DOHH2 (cell line): Measurements from ENCODE around the gene ANKRD7.

Experiments used
- H3F3A ChIP-seq: fragments of 200-600 bp; sonication (generic), shearing (Covaris generic); 2 replicates; pipeline ENCODE4 v1.6.0; 2016; ENCODE audit warnings: antibody characterized with exemption, mild to moderate bottlenecking; ENCODE audit not compliant: control insufficient read depth, insufficient read depth
- H3K27ac ChIP-seq: fragments of 200-600 bp; sonication (generic); 2 replicates; pipeline ENCODE4 v1.5.1; 2014; ENCODE audit warnings: low read depth, mild to moderate bottlenecking, low read length, moderate library complexity
- H3K27me3 ChIP-seq: fragments of 200-600 bp; sonication (generic); 2 replicates; pipeline ENCODE4 v1.6.1; 2014; ENCODE audit warnings: mild to moderate bottlenecking, low read length, mixed read lengths; ENCODE audit not compliant: control insufficient read depth
- H3K36me3 ChIP-seq: fragments of 200-600 bp; sonication (generic); 2 replicates; pipeline ENCODE4 v1.6.1; 2014; ENCODE audit warnings: mild to moderate bottlenecking, low read length, moderate library complexity, mixed read lengths; ENCODE audit not compliant: control insufficient read depth
- H3K4me1 ChIP-seq: fragments of 200-600 bp; sonication (generic); 2 replicates; pipeline ENCODE4 v1.6.1; 2014; ENCODE audit warnings: mild to moderate bottlenecking, low read length, mixed read lengths; ENCODE audit not compliant: control insufficient read depth
- H3K4me2 ChIP-seq: fragments of 200-600 bp; sonication (generic); 2 replicates; pipeline ENCODE4 v1.6.0; 2014; ENCODE audit warnings: mild to moderate bottlenecking, low read length, moderate library complexity
- H3K4me3 ChIP-seq: fragments of 200-600 bp; sonication (generic); 2 replicates; pipeline ENCODE4 v1.5.1; 2014; ENCODE audit warnings: mild to moderate bottlenecking, low read length, mixed read lengths
- H3K79me2 ChIP-seq: fragments of 200-600 bp; sonication (generic); 2 replicates; pipeline ENCODE4 v1.6.1; 2014; ENCODE audit warnings: mild to moderate bottlenecking, low read length, mixed read lengths; ENCODE audit not compliant: control insufficient read depth
- H3K9me2 ChIP-seq: fragments of 200-600 bp; sonication (generic); replicated peaks from 2 replicates; pipeline ENCODE4 v1.6.1; 2014; ENCODE audit warnings: mild to moderate bottlenecking, low read length, mixed read lengths; ENCODE audit not compliant: control insufficient read depth
- H3K9me3 ChIP-seq: fragments of 200-600 bp; sonication (generic); 2 replicates; pipeline ENCODE4 v1.6.1; 2014; ENCODE audit warnings: antibody characterized with exemption, low read length, mixed read lengths; ENCODE audit not compliant: control insufficient read depth, insufficient read depth
- H4K20me1 ChIP-seq: fragments of 200-600 bp; sonication (generic); 2 replicates; pipeline ENCODE4 v1.6.0; 2014; ENCODE audit warnings: low read depth, mild to moderate bottlenecking, antibody characterized with exemption, low read length, moderate library complexity; ENCODE audit not compliant: control insufficient read depth, insufficient read depth
- CTCF ChIP-seq: fragments of 200-600 bp; sonication (generic); IDR thresholded peaks from one replicate; pipeline ENCODE4 v1.5.1; 2014; ENCODE audit warnings: antibody characterized with exemption, mild to moderate bottlenecking, low read depth, low read length; ENCODE audit not compliant: poor library complexity, severe bottlenecking
- EZH2phosphoT487 ChIP-seq: fragments of 200-600 bp; sonication (generic); IDR thresholded peaks from 2 replicates; pipeline ENCODE4 v1.6.1; 2017; ENCODE audit warnings: borderline replicate concordance, mild to moderate bottlenecking, antibody characterized with exemption, low read length, moderate library complexity, mixed read lengths

Gene ANKRD7

GRCh38 chr7:118224521-118224920 lies at the start of gene ANKRD7:
TSS of gene ANKRD7 (plus strand) at chr7:118224704. CDS start at chr7:118224831, 127 bp downstream.
- H3F3A ChIP-seq = no peaks in the 10 kb centered on the region
- H3K4me1 ChIP-seq = no peaks in the 10 kb centered on the region
- H3K4me3 ChIP-seq = no peak within 1 kb of the TSS
- no peaks in the 10 kb centered on the region for H3K79me2 ChIP-seq
- H3K9me2 ChIP-seq = no peaks in the 10 kb centered on the region; the same call in 1 of the 2 replicates
- H3K36me3 ChIP-seq = no peaks in the 10 kb centered on the region
- H3K27me3 ChIP-seq = peaks cover 2% of the 10 kb centered on the region; the same call in 1 of the 2 replicates
- TF ChIP-seq CTCF = no peak
- no peak for TF ChIP-seq EZH2phosphoT487
- H3K4me2 ChIP-seq = no peak within 1 kb of the TSS
- H4K20me1 ChIP-seq = no peaks in the 10 kb centered on the region
- H3K9me3 ChIP-seq = no peaks in the 10 kb centered on the region
- H3K27ac ChIP-seq = no peak within 1 kb of the TSS

- H3K9me2 ChIP-seq = no peaks in the 10 kb centered on the region
- H3K4me2 ChIP-seq = no peak overlapping the region
- no peaks in the 10 kb centered on the region for H4K20me1 ChIP-seq
- H3K4me3 ChIP-seq = no peak overlapping the region
- no peaks in the 10 kb centered on the region for H3K9me3 ChIP-seq
- no peaks in the 10 kb centered on the region for H3K79me2 ChIP-seq
- H3K36me3 ChIP-seq = no peaks in the 10 kb centered on the region
- no peaks in the 10 kb centered on the region for H3K27me3 ChIP-seq
- peaks cover 35% of the 10 kb centered on the region for H3K4me1 ChIP-seq
- H3K27ac ChIP-seq = no peak overlapping the region
- TF ChIP-seq CTCF = no peak
- TF ChIP-seq EZH2phosphoT487 = no peak
- peaks cover 4% of the 10 kb centered on the region; the same call in 1 of the 2 replicates for H3F3A ChIP-seq
Measured at GRCh38 chr7:118175740-118176139, 48.8 kb upstream of the ANKRD7 start.

GRCh38 chr7:118179191-118179590 lies 45.3 kb upstream of the ANKRD7 start:
- Histone ChIP-seq H3K4me1 (peaks cover 56% of the 10 kb centered on the region), H3K79me2 (peaks cover 20% of the 10 kb centered on the region), H3K9me2 (no peaks in the 10 kb centered on the region), H3K4me3 (peak overlapping the region; percentile 17), H3K9me3 (no peaks in the 10 kb centered on the region), H4K20me1 (no peaks in the 10 kb centered on the region), H3K36me3 (peaks cover 6% of the 10 kb centered on the region), H3K27me3 (no peaks in the 10 kb centered on the region), H3K27ac (peak overlapping the region; percentile 54), H3F3A (peaks cover 16% of the 10 kb centered on the region), H3K4me2 (peak overlapping the region; percentile 34)
- TF ChIP-seq CTCF (no peak), EZH2phosphoT487 (no peak)
